Transverse colon (tissue), 4 donors: Measurements from ENCODE around the gene PRKCI.

Experiments
- EP300 ChIP-seq: sonication (generic); formaldehyde crosslinking; IDR thresholded peaks from one replicate; pipeline ENCODE4 v1.6.1; 2017; ENCODE audit warnings: antibody characterized with exemption, low read depth
- POLR2A ChIP-seq: fragments of 450-650 bp; IDR thresholded peaks from one replicate; pipeline ENCODE4 v1.6.1; 2016; ENCODE audit warnings: antibody characterized with exemption, mild to moderate bottlenecking, moderate library complexity
- POLR2AphosphoS5 ChIP-seq, 3 donors: sonication (generic); formaldehyde crosslinking; IDR thresholded peaks; one replicate each; pipeline ENCODE4 v1.6.1; 2016; ENCODE audit warnings: antibody characterized with exemption in 3 of 3
- TF ChIP-seq, protein P1 (sequence below), 5 experiments: fragments of 200-600 bp in 3 of 5; fragments of 450-650 bp in 2 of 5; sonication (generic) in 3 of 5; IDR thresholded peaks; 1 replicate in 2 of 5; 2 replicates in 3 of 5; pipeline ENCODE4 v1.5.1; 2016 to 2017; ENCODE audit warnings: antibody characterized with exemption in 5 of 5, inconsistent platforms in 3 of 5, mild to moderate bottlenecking in 2 of 5, moderate library complexity in 1 of 5

DNA sequence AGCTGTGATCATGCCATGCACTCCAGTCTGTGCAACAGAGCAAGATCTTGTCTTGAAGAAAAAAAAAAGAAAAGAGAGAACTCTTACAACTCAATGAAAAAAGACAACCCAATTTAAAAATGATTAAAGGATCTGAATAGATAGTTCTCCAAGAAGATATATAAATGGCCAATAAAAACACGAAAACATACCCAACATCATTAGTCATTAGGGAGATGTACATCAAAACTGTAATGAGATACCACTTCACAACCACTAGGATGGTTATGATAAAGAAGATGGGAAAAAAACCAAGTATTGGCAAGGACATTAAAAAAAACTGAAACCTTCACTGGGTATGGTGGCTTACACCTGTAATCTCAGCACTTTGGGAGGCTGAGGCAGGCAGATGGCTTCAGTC is 2.4 kb upstream of the PRKCI start:
- no peak for TF ChIP-seq POLR2A
- TF ChIP-seq, protein P1, sequence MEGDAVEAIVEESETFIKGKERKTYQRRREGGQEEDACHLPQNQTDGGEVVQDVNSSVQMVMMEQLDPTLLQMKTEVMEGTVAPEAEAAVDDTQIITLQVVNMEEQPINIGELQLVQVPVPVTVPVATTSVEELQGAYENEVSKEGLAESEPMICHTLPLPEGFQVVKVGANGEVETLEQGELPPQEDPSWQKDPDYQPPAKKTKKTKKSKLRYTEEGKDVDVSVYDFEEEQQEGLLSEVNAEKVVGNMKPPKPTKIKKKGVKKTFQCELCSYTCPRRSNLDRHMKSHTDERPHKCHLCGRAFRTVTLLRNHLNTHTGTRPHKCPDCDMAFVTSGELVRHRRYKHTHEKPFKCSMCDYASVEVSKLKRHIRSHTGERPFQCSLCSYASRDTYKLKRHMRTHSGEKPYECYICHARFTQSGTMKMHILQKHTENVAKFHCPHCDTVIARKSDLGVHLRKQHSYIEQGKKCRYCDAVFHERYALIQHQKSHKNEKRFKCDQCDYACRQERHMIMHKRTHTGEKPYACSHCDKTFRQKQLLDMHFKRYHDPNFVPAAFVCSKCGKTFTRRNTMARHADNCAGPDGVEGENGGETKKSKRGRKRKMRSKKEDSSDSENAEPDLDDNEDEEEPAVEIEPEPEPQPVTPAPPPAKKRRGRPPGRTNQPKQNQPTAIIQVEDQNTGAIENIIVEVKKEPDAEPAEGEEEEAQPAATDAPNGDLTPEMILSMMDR (IDR thresholded peaks at IDR 0.05): no peak
- TF ChIP-seq EP300: no peak
- no peak for TF ChIP-seq POLR2AphosphoS5 (IDR thresholded peaks at IDR 0.05)
